WTC11 (cell line): ENCODE results near the gene KCNIP4. TPM values are rescaled to one million over a fixed set of nuclear protein-coding genes. Genes with fewer than 3 reads are reported as not detected.

Experiments used
- ATAC-seq: fragments of 200-7000 bp; cut with Tn5 transposase; 2 replicates; pipeline ENCODE4 v1.10.0; 2021; ENCODE audit warnings: mild to moderate bottlenecking, moderate library complexity
- CTCF ChIA-PET: fragments of 300-600 bp; sonication (Branson Sonifier 250); formaldehyde crosslinking; loops from one replicate; lab custom pipeline; 2021; ENCODE audit warnings: antibody characterized with exemption; lab: Charles Lee
- POLR2A ChIA-PET: fragments of 350-600 bp; sonication (Branson Sonifier 250); formaldehyde crosslinking; loops from one replicate; lab custom pipeline; 2021; ENCODE audit warnings: antibody characterized with exemption; lab: Charles Lee
- DNase-seq: peaks from one replicate; pipeline ENCODE4 v3.0.0; 2021; ENCODE audit warnings: low spot score
- H3K27ac Mint-ChIP-seq: 2 replicates; pipeline ENCODE4 v1.8.0; 2021; ENCODE audit warnings: mixed read lengths
- H3K27me3 Mint-ChIP-seq: 2 replicates; pipeline ENCODE4 v1.8.0; 2021; ENCODE audit warnings: low read depth, mild to moderate bottlenecking, moderate library complexity, mixed read lengths
- H3K36me3 Mint-ChIP-seq: 2 replicates; pipeline ENCODE4 v1.8.0; 2021; ENCODE audit warnings: mixed read lengths
- H3K4me1 Mint-ChIP-seq: 2 replicates; pipeline ENCODE4 v1.8.0; 2022; ENCODE audit warnings: mixed read lengths
- H3K4me3 Mint-ChIP-seq: 2 replicates; pipeline ENCODE4 v1.8.0; 2021; ENCODE audit warnings: mild to moderate bottlenecking, moderate library complexity, mixed read lengths
- H3K9me3 Mint-ChIP-seq: 2 replicates; pipeline ENCODE4 v1.8.0; 2021; ENCODE audit warnings: mixed read lengths
- ATF1 ChIP-seq: sonication (generic); formaldehyde crosslinking; IDR thresholded peaks from 2 replicates; pipeline ENCODE4 v1.8.1; 2023; ENCODE audit warnings: mild to moderate bottlenecking, moderate library complexity, missing genetic modification reagents
- ATF6 ChIP-seq: sonication (generic); formaldehyde crosslinking; IDR thresholded peaks from 2 replicates; pipeline ENCODE4 v1.8.1; 2023; ENCODE audit warnings: mild to moderate bottlenecking, missing genetic modification reagents
- FOXK1 ChIP-seq: sonication (generic); formaldehyde crosslinking; IDR thresholded peaks from 2 replicates; pipeline ENCODE4 v1.8.0; 2022; ENCODE audit warnings: mild to moderate bottlenecking, moderate library complexity, missing genetic modification reagents
- FOXP1 ChIP-seq: sonication (generic); formaldehyde crosslinking; IDR thresholded peaks from 2 replicates; pipeline ENCODE4 v1.8.0; 2022; ENCODE audit warnings: missing genetic modification reagents, mild to moderate bottlenecking, moderate library complexity, borderline replicate concordance
- GRHL2 ChIP-seq: fragments of 250-450 bp; sonication (Bioruptor Pico); IDR thresholded peaks from 2 replicates; pipeline ENCODE4 v1.8.0; 2022; ENCODE audit warnings: mild to moderate bottlenecking, moderate library complexity; ENCODE audit not compliant: insufficient replicate concordance, severe bottlenecking
- GTF2I ChIP-seq: fragments of 250-450 bp; sonication (Bioruptor Pico); conservative IDR thresholded peaks from 2 replicates; pipeline ENCODE4 v1.4.0; 2021; ENCODE audit warnings: mild to moderate bottlenecking
- JAZF1 ChIP-seq: fragments of 250-450 bp; sonication (Bioruptor Pico); IDR thresholded peaks from 2 replicates; pipeline ENCODE4 v1.9.0; 2021; ENCODE audit warnings: moderate library complexity, mild to moderate bottlenecking, inconsistent platforms
- NFATC4 ChIP-seq: fragments of 250-450 bp; sonication (Bioruptor Pico); IDR thresholded peaks from 2 replicates; pipeline ENCODE4 v1.9.0; 2021; ENCODE audit warnings: mild to moderate bottlenecking
- NR1H2 ChIP-seq: sonication (generic); formaldehyde crosslinking; IDR thresholded peaks from 2 replicates; pipeline ENCODE4 v1.9.0; 2021; ENCODE audit warnings: mild to moderate bottlenecking, moderate library complexity, missing genetic modification reagents
- NR2C2 ChIP-seq: sonication (generic); formaldehyde crosslinking; IDR thresholded peaks from 2 replicates; pipeline ENCODE4 v1.8.0; 2022; ENCODE audit warnings: mild to moderate bottlenecking, missing genetic modification reagents
- PRDM15 ChIP-seq: sonication (generic); formaldehyde crosslinking; IDR thresholded peaks from 2 replicates; pipeline ENCODE4 v1.8.0; 2022; ENCODE audit warnings: missing genetic modification reagents
- RELA ChIP-seq: sonication (generic); formaldehyde crosslinking; IDR thresholded peaks from 2 replicates; pipeline ENCODE4 v1.8.1; 2022; ENCODE audit warnings: missing genetic modification reagents, mild to moderate bottlenecking, borderline replicate concordance
- TCF7 ChIP-seq: sonication (generic); formaldehyde crosslinking; IDR thresholded peaks from 2 replicates; pipeline ENCODE4 v1.8.0; 2022; ENCODE audit warnings: mild to moderate bottlenecking, low read depth, missing genetic modification reagents, moderate library complexity
- TEAD1 ChIP-seq: sonication (generic); formaldehyde crosslinking; IDR thresholded peaks from 2 replicates; pipeline ENCODE4 v1.8.0; 2022; ENCODE audit warnings: mild to moderate bottlenecking, missing genetic modification reagents
- TEAD4 ChIP-seq: sonication (generic); formaldehyde crosslinking; IDR thresholded peaks from 2 replicates; pipeline ENCODE4 v1.8.0; 2022; ENCODE audit warnings: mild to moderate bottlenecking, missing genetic modification reagents
- ZNF232 ChIP-seq: sonication (generic); formaldehyde crosslinking; IDR thresholded peaks from 2 replicates; pipeline ENCODE4 v1.8.0; 2022; ENCODE audit warnings: mild to moderate bottlenecking, missing genetic modification reagents
- ZNF423 ChIP-seq: fragments of 250-450 bp; sonication (Bioruptor Pico); IDR thresholded peaks from 2 replicates; pipeline ENCODE4 v2.1.2; 2022; ENCODE audit warnings: mild to moderate bottlenecking, moderate library complexity
- total RNA-seq: library from RNA; stranded (reverse); gene quantifications from 3 replicates; pipeline ENCODE4 v1.2.3, GENCODE V29; 2021
- TF ChIP-seq, protein P1 (sequence below): fragments of 250-450 bp; sonication (Bioruptor Pico); IDR thresholded peaks from 2 replicates; pipeline ENCODE4 v1.8.0; 2021; ENCODE audit warnings: mild to moderate bottlenecking
- TF ChIP-seq, protein P2 (sequence below): fragments of 200-600 bp; IDR thresholded peaks from 2 replicates; pipeline ENCODE4 v1.8.0; 2022; ENCODE audit warnings: antibody characterized with exemption
- TF ChIP-seq, protein P3 (sequence below): sonication (generic); formaldehyde crosslinking; conservative IDR thresholded peaks from 2 replicates; pipeline ENCODE4 v1.8.1; 2022; ENCODE audit warnings: mild to moderate bottlenecking, missing genetic modification reagents

Gene KCNIP4
- total RNA-seq, 1 experiment from 2014 or later: not detected

GRCh38 chr4:21801661-21802385, 146.7 kb downstream of the KCNIP4 start (continued):
- no peak for TF ChIP-seq RELA (CRISPR knock-in tag)
- TF ChIP-seq NR1H2: no peak
- TF ChIP-seq, protein P1, sequence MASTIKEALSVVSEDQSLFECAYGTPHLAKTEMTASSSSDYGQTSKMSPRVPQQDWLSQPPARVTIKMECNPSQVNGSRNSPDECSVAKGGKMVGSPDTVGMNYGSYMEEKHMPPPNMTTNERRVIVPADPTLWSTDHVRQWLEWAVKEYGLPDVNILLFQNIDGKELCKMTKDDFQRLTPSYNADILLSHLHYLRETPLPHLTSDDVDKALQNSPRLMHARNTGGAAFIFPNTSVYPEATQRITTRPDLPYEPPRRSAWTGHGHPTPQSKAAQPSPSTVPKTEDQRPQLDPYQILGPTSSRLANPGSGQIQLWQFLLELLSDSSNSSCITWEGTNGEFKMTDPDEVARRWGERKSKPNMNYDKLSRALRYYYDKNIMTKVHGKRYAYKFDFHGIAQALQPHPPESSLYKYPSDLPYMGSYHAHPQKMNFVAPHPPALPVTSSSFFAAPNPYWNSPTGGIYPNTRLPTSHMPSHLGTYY (CRISPR knock-in tag): no peak
- TF ChIP-seq, protein P2, sequence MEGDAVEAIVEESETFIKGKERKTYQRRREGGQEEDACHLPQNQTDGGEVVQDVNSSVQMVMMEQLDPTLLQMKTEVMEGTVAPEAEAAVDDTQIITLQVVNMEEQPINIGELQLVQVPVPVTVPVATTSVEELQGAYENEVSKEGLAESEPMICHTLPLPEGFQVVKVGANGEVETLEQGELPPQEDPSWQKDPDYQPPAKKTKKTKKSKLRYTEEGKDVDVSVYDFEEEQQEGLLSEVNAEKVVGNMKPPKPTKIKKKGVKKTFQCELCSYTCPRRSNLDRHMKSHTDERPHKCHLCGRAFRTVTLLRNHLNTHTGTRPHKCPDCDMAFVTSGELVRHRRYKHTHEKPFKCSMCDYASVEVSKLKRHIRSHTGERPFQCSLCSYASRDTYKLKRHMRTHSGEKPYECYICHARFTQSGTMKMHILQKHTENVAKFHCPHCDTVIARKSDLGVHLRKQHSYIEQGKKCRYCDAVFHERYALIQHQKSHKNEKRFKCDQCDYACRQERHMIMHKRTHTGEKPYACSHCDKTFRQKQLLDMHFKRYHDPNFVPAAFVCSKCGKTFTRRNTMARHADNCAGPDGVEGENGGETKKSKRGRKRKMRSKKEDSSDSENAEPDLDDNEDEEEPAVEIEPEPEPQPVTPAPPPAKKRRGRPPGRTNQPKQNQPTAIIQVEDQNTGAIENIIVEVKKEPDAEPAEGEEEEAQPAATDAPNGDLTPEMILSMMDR: no peak
- no peak for TF ChIP-seq TEAD1 (CRISPR knock-in tag)
- no peak for TF ChIP-seq FOXK1 (CRISPR knock-in tag)
- TF ChIP-seq GRHL2 (CRISPR knock-in tag): no peak

GRCh38 chr4:21795091-21795490, 153.5 kb downstream of the KCNIP4 start:
- Mint-ChIP-seq H3K9me3 (peaks cover 15% of the 10 kb centered on the region), H3K4me1 (peaks cover 7% of the 10 kb centered on the region), H3K27ac (no peak overlapping the region), H3K36me3 (no peaks in the 10 kb centered on the region), H3K27me3 (no peaks in the 10 kb centered on the region), H3K4me3 (no peak overlapping the region)
- ATAC-seq (no peak), DNase-seq (no peak)
- ChIA-PET CTCF (no interaction called here), POLR2A (no interaction called here)
- TF ChIP-seq NR2C2 (CRISPR knock-in tag) (no peak), TCF7 (CRISPR knock-in tag) (no peak), ATF6 (CRISPR knock-in tag) (no peak), TEAD4 (CRISPR knock-in tag) (no peak), RELA (CRISPR knock-in tag) (no peak), GTF2I (CRISPR knock-in tag) (no peak), ZNF423 (CRISPR knock-in tag) (no peak), ZNF232 (CRISPR knock-in tag) (no peak), JAZF1 (CRISPR knock-in tag) (no peak), NFATC4 (CRISPR knock-in tag) (no peak)

DNA sequence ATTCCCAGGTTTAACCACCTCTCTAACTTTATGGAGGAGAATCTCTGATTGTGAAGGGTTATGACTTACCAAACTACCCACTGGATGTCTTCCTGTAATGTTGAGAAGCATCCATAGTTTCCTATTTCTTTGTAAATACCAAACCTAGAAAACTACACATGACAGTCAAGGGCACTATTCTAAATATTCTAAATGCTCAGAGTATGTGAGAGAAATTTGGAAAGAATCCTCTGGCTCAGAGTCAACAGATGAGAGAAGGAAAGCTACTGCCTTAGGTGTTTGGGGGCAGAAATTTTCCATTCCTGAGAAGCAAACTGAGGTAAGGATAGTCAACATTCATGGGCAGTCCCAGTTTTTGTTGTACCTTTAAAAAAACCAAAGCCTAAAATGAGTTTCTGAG, 155.8 kb downstream of the KCNIP4 start:
- Mint-ChIP-seq H3K9me3 (peaks cover 15% of the 10 kb centered on the region), H3K36me3 (no peaks in the 10 kb centered on the region), H3K4me3 (no peak overlapping the region), H3K27me3 (no peaks in the 10 kb centered on the region), H3K27ac (no peak overlapping the region), H3K4me1 (peaks cover 7% of the 10 kb centered on the region)
- no peak for DNase-seq
- POLR2A ChIA-PET: no interaction called here
- no peak for ATAC-seq
- CTCF ChIA-PET: no interaction called here
- TF ChIP-seq FOXP1 (no peak), ATF1 (CRISPR knock-in tag) (no peak), ATF6 (CRISPR knock-in tag) (no peak), PRDM15 (CRISPR knock-in tag) (no peak), NR2C2 (CRISPR knock-in tag) (no peak), FOXK1 (CRISPR knock-in tag) (no peak), NR1H2 (no peak)
- TF ChIP-seq, protein P3, sequence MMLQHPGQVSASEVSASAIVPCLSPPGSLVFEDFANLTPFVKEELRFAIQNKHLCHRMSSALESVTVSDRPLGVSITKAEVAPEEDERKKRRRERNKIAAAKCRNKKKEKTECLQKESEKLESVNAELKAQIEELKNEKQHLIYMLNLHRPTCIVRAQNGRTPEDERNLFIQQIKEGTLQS: no peak
- TF ChIP-seq, protein P1 (CRISPR knock-in tag): no peak
